ENCODE results near the gene G6PD. TPM values are rescaled to one million over a fixed set of nuclear protein-coding genes. Genes with fewer than 3 reads are reported as not detected.

G6PD gene
- total RNA-seq, 5 donors from 2014 or later (not counting 1 experiment from before 2014, with no cell fraction given) = 46.0 to 59.5 (median 52.4) TPM

GRCh38 chrX:154487518-154488290, 58.9 kb downstream of the G6PD start:
- H3K9me3 Mint-ChIP-seq = no peaks in the 10 kb centered on the region
- Histone ChIP-seq H3K27me3 (replicated peaks in 1 of 2; ENCODE audit: control insufficient read depth in 2 of 2, extremely low read depth in 1 of 2, insufficient read depth in 2 of 2, low read length in 1 of 2) (no peaks in the 10 kb centered on the region), H3K4me3 (ENCODE audit: control insufficient read depth in 1 of 2, extremely low read depth in 1 of 2, low read length in 1 of 2) (no peak overlapping the region), H3K36me3 (ENCODE audit: control insufficient read depth in 2 of 2, extremely low read depth in 1 of 2, insufficient read depth in 1 of 2, low read length in 1 of 2) (peaks cover 0 to 24% of the 10 kb centered on the region in 2 donors), H3K4me1 (ENCODE audit: control insufficient read depth in 1 of 2, extremely low read depth in 1 of 2, insufficient read depth in 2 of 2, low read length in 2 of 2) (peaks cover 0 to 69% of the 10 kb centered on the region in 2 experiments), H3K9me3 (no peaks in the 10 kb centered on the region), H3K27ac (ENCODE audit: low read length) (peak overlapping the region; percentile 47)
- ChIA-PET POLR2A (interaction anchor here in 1 of 2 donors (0.7 kb wide), 1 partner anchor 49 kb away, joined by 3 read pairs; no protein-coding TSS in a partner anchor), CTCF (no interaction called here)
- H3K27ac Mint-ChIP-seq = peak overlapping the region; percentile 27 to 85
- no peaks in the 10 kb centered on the region for H3K36me3 Mint-ChIP-seq
- DNase-seq (no peak), ATAC-seq (replicated peaks in 1 of 4) (no peak)
- peaks cover 0 to 4% of the 10 kb centered on the region in 2 donors for H3K27me3 Mint-ChIP-seq
- H3K4me1 Mint-ChIP-seq = peaks cover 22 to 39% (median 34%) of the 10 kb centered on the region in 3 donors
- peak overlapping the region; percentile 21 to 82 (median 79) for H3K4me3 Mint-ChIP-seq
- 96% methylated on average over 22 of the region's 28 CpGs for WGBS (ENCODE audit: insufficient coverage)

- H3K4me1 Mint-ChIP-seq = peaks cover 28 to 39% (median 39%) of the 10 kb centered on the region in 3 donors
- ATAC-seq (replicated peaks in 1 of 4) (peak; percentile 30 to 44 (median 37)), DNase-seq (peak in 23 of 35 experiments; percentile 10 to 72 (median 29))
- peaks cover 0 to 69% of the 10 kb centered on the region in 2 experiments for H3K4me1 ChIP-seq (ENCODE audit: control insufficient read depth in 1 of 2, extremely low read depth in 1 of 2, insufficient read depth in 2 of 2, low read length in 2 of 2)
- no peaks in the 10 kb centered on the region for H3K9me3 ChIP-seq
- WGBS (ENCODE audit: insufficient coverage) = 0% methylated on average over 46 of the region's 95 CpGs
- H3K9me3 Mint-ChIP-seq = no peaks in the 10 kb centered on the region
- ChIA-PET POLR2A (no interaction called here), CTCF (no interaction called here)
- H3K27me3 ChIP-seq (replicated peaks in 1 of 2; ENCODE audit: control insufficient read depth in 2 of 2, extremely low read depth in 1 of 2, insufficient read depth in 2 of 2, low read length in 1 of 2) = no peaks in the 10 kb centered on the region
- H3K36me3 ChIP-seq (ENCODE audit: control insufficient read depth in 2 of 2, extremely low read depth in 1 of 2, insufficient read depth in 1 of 2, low read length in 1 of 2) = peaks cover 0 to 24% of the 10 kb centered on the region in 2 donors
- H3K27ac Mint-ChIP-seq = peak within 1 kb of the TSS; percentile 85 to 86
- H3K4me3 Mint-ChIP-seq = peak within 1 kb of the TSS; percentile 75 to 82 (median 79)
- no peaks in the 10 kb centered on the region for H3K36me3 Mint-ChIP-seq
- peaks cover 0 to 12% of the 10 kb centered on the region in 2 donors for H3K27me3 Mint-ChIP-seq
- H3K27ac ChIP-seq (ENCODE audit: low read length) = peak within 1 kb of the TSS; percentile 53
- H3K4me3 ChIP-seq (ENCODE audit: control insufficient read depth in 1 of 2, extremely low read depth in 1 of 2, low read length in 1 of 2) = peak within 1 kb of the TSS in 1 of 2 donors; percentile 56
Observed at GRCh38 chrX:154486396-154487207, 60.0 kb downstream of the G6PD start, which contains the start of gene UBL4A. Gene UBL4A, minus strand, starts transcription at chrX:154486615. Its CDS starts 31 bp downstream, at chrX:154486584.

GRCh38 chrX:154486052-154486395, 60.6 kb downstream of the G6PD start:
- under 1% methylated on average over 23 of the region's 35 CpGs for WGBS (ENCODE audit: insufficient coverage)
- H3K4me1 ChIP-seq (ENCODE audit: control insufficient read depth in 1 of 2, extremely low read depth in 1 of 2, insufficient read depth in 2 of 2, low read length in 2 of 2) = peaks cover 0 to 65% of the 10 kb centered on the region in 2 experiments
- peak overlapping the region in 1 of 2 donors; percentile 56 for H3K4me3 ChIP-seq (ENCODE audit: control insufficient read depth in 1 of 2, extremely low read depth in 1 of 2, low read length in 1 of 2)
- H3K27me3 Mint-ChIP-seq = peaks cover 0 to 12% of the 10 kb centered on the region in 2 donors
- ATAC-seq (replicated peaks in 1 of 4) = peak; percentile 5 to 26 (median 12)
- H3K27ac Mint-ChIP-seq = no peak overlapping the region
- CTCF ChIA-PET = interaction anchor here in 1 of 2 donors (0.7 kb wide), 1 partner anchor 776 kb away, joined by 5 read pairs; no protein-coding TSS in a partner anchor
- no peaks in the 10 kb centered on the region for H3K9me3 ChIP-seq
- peaks cover 28 to 39% (median 39%) of the 10 kb centered on the region in 3 donors for H3K4me1 Mint-ChIP-seq
- no peaks in the 10 kb centered on the region for H3K27me3 ChIP-seq (replicated peaks in 1 of 2; ENCODE audit: control insufficient read depth in 2 of 2, extremely low read depth in 1 of 2, insufficient read depth in 2 of 2, low read length in 1 of 2)
- DNase-seq = peak in 22 of 35 experiments; percentile 3 to 56 (median 22)
- no peaks in the 10 kb centered on the region for H3K9me3 Mint-ChIP-seq
- H3K36me3 ChIP-seq (ENCODE audit: control insufficient read depth in 2 of 2, extremely low read depth in 1 of 2, insufficient read depth in 1 of 2, low read length in 1 of 2) = peaks cover 0 to 24% of the 10 kb centered on the region in 2 donors
- no peak overlapping the region for H3K27ac ChIP-seq (ENCODE audit: low read length)
- peak overlapping the region; percentile 41 to 61 (median 50) for H3K4me3 Mint-ChIP-seq
- no peaks in the 10 kb centered on the region for H3K36me3 Mint-ChIP-seq
- POLR2A ChIA-PET = no interaction called here

GRCh38 chrX:154485150-154486051, 61.2 kb downstream of the G6PD start:
- POLR2A ChIA-PET = no interaction called here
- no peaks in the 10 kb centered on the region for H3K9me3 ChIP-seq
- H3K27ac ChIP-seq (ENCODE audit: low read length) = peak overlapping the region; percentile 53
- Mint-ChIP-seq H3K4me3 (peak overlapping the region; percentile 61 to 73 (median 67)), H3K9me3 (no peaks in the 10 kb centered on the region), H3K27me3 (peaks cover 0 to 12% of the 10 kb centered on the region in 2 donors), H3K4me1 (peaks cover 28 to 39% (median 38%) of the 10 kb centered on the region in 3 donors), H3K27ac (peak overlapping the region in 1 of 2 donors; percentile 44), H3K36me3 (no peaks in the 10 kb centered on the region)
- CTCF ChIA-PET = interaction anchor here in 1 of 2 donors (0.7 kb wide), 1 partner anchor 776 kb away, joined by 5 read pairs; no protein-coding TSS in a partner anchor
- no peak for ATAC-seq (replicated peaks in 1 of 4)
- peaks cover 0 to 24% of the 10 kb centered on the region in 2 donors for H3K36me3 ChIP-seq (ENCODE audit: control insufficient read depth in 2 of 2, extremely low read depth in 1 of 2, insufficient read depth in 1 of 2, low read length in 1 of 2)
- WGBS (ENCODE audit: insufficient coverage) = 5% methylated on average over 11 of the region's 35 CpGs
- peaks cover 0 to 62% of the 10 kb centered on the region in 2 experiments for H3K4me1 ChIP-seq (ENCODE audit: control insufficient read depth in 1 of 2, extremely low read depth in 1 of 2, insufficient read depth in 2 of 2, low read length in 2 of 2)
- DNase-seq = no peak
- peak overlapping the region in 1 of 2 donors; percentile 36 for H3K4me3 ChIP-seq (ENCODE audit: control insufficient read depth in 1 of 2, extremely low read depth in 1 of 2, low read length in 1 of 2)
- H3K27me3 ChIP-seq (replicated peaks in 1 of 2; ENCODE audit: control insufficient read depth in 2 of 2, extremely low read depth in 1 of 2, insufficient read depth in 2 of 2, low read length in 1 of 2) = no peaks in the 10 kb centered on the region

- H3K27ac Mint-ChIP-seq = peak overlapping the region; percentile 23 to 66
- Histone ChIP-seq H3K9me3 (no peaks in the 10 kb centered on the region), H3K4me3 (ENCODE audit: control insufficient read depth in 1 of 2, extremely low read depth in 1 of 2, low read length in 1 of 2) (no peak overlapping the region), H3K27me3 (replicated peaks in 1 of 2; ENCODE audit: control insufficient read depth in 2 of 2, extremely low read depth in 1 of 2, insufficient read depth in 2 of 2, low read length in 1 of 2) (no peaks in the 10 kb centered on the region), H3K36me3 (ENCODE audit: control insufficient read depth in 2 of 2, extremely low read depth in 1 of 2, insufficient read depth in 1 of 2, low read length in 1 of 2) (peaks cover 0 to 24% of the 10 kb centered on the region in 2 donors), H3K27ac (ENCODE audit: low read length) (no peak overlapping the region), H3K4me1 (ENCODE audit: control insufficient read depth in 1 of 2, extremely low read depth in 1 of 2, insufficient read depth in 2 of 2, low read length in 2 of 2) (peaks cover 0 to 62% of the 10 kb centered on the region in 2 experiments)
- no peak for ATAC-seq (replicated peaks in 1 of 4)
- ChIA-PET POLR2A (no interaction called here), CTCF (no interaction called here)
- H3K4me3 Mint-ChIP-seq = peak overlapping the region in 2 of 3 donors; percentile 3 to 61
- WGBS (ENCODE audit: insufficient coverage) = 78% methylated on average over 3 of the region's 16 CpGs
- H3K9me3 Mint-ChIP-seq = no peaks in the 10 kb centered on the region
- peaks cover 25 to 37% (median 36%) of the 10 kb centered on the region in 3 donors for H3K4me1 Mint-ChIP-seq
- DNase-seq = no peak
- peaks cover 0 to 12% of the 10 kb centered on the region in 2 donors for H3K27me3 Mint-ChIP-seq
- no peaks in the 10 kb centered on the region for H3K36me3 Mint-ChIP-seq
Observed at GRCh38 chrX:154484255-154485149, 62.1 kb downstream of the G6PD start.

Data from T-cell (primary cell).